OCI-LY7 (cell line): Measurements from ENCODE around the gene LZTS2. TPM values are rescaled to one million over a fixed set of nuclear protein-coding genes. Genes with fewer than 3 reads are reported as not detected.

Experiments used
- BruUV-seq: library from RNA; stranded (reverse); fragments of 400-500 nt; replicated peaks from 2 replicates; lab custom pipeline; 2021; lab: Mats Ljungman, UMichigan
- CTCF ChIA-PET: fragments of 300-600 bp; sonication (Branson Sonifier 250); formaldehyde crosslinking; loops from one replicate; lab custom pipeline; 2022; ENCODE audit warnings: antibody characterized with exemption; ENCODE audit not compliant: unreplicated experiment; lab: Charles Lee
- POLR2A ChIA-PET: fragments of 300-600 bp; sonication (Branson Sonifier 250); formaldehyde crosslinking; loops from one replicate; lab custom pipeline; 2022; ENCODE audit warnings: antibody characterized with exemption; lab: Charles Lee
- DNase-seq: peaks from one replicate; pipeline ENCODE4 v3.0.0-alpha.2; 2015; ENCODE audit warnings: low spot score
- H2AFZ ChIP-seq: fragments of 200-600 bp; sonication (generic), shearing (Covaris generic); 2 replicates; pipeline ENCODE4 v1.6.1; 2014; ENCODE audit warnings: mild to moderate bottlenecking, antibody characterized with exemption, low read length, moderate library complexity
- H3K27ac ChIP-seq: fragments of 200-600 bp; sonication (generic); 2 replicates; pipeline ENCODE4 v1.5.1; 2014; ENCODE audit warnings: mixed run types, low read depth, mild to moderate bottlenecking, moderate library complexity, low read length, inconsistent platforms; ENCODE audit not compliant: poor library complexity, severe bottlenecking
- H3K36me3 ChIP-seq: fragments of 200-600 bp; sonication (generic); 2 replicates; pipeline ENCODE4 v1.6.1; 2014; ENCODE audit warnings: mild to moderate bottlenecking, antibody characterized with exemption, low read length, moderate library complexity, mixed read lengths; ENCODE audit not compliant: insufficient read depth
- H3K4me1 ChIP-seq: fragments of 200-600 bp; sonication (generic); 2 replicates; pipeline ENCODE4 v1.5.1; 2014; ENCODE audit warnings: mild to moderate bottlenecking, low read length; ENCODE audit not compliant: insufficient read depth, poor library complexity, severe bottlenecking
- H3K4me2 ChIP-seq: fragments of 200-600 bp; sonication (generic); 2 replicates; pipeline ENCODE4 v1.6.1; 2014; ENCODE audit warnings: mild to moderate bottlenecking, low read length
- H3K4me3 ChIP-seq: fragments of 200-600 bp; sonication (generic); 2 replicates; pipeline ENCODE4 v1.5.1; 2014; ENCODE audit warnings: mild to moderate bottlenecking, low read depth, low read length; ENCODE audit not compliant: poor library complexity, severe bottlenecking
- H3K79me2 ChIP-seq: fragments of 200-600 bp; sonication (generic); 2 replicates; pipeline ENCODE4 v1.6.1; 2016; ENCODE audit warnings: low read depth, mild to moderate bottlenecking, low read length, moderate library complexity, mixed read lengths; ENCODE audit not compliant: insufficient read depth
- H3K9me2 ChIP-seq: fragments of 200-600 bp; sonication (generic); 2 replicates; pipeline ENCODE4 v1.6.1; 2016; ENCODE audit warnings: mild to moderate bottlenecking, low read length, mixed read lengths; ENCODE audit not compliant: insufficient read depth
- H3K9me3 ChIP-seq: fragments of 200-600 bp; sonication (generic); 2 replicates; pipeline ENCODE4 v1.6.1; 2014; ENCODE audit warnings: mild to moderate bottlenecking, mixed run types, low read length, mixed read lengths
- H4K20me1 ChIP-seq: fragments of 200-600 bp; sonication (generic); 2 replicates; pipeline ENCODE4 v1.6.1; 2014; ENCODE audit warnings: mild to moderate bottlenecking, antibody characterized with exemption, low read length, moderate library complexity, mixed read lengths; ENCODE audit not compliant: insufficient read depth
- EZH2phosphoT487 ChIP-seq: fragments of 200-600 bp; sonication (generic); IDR thresholded peaks from 2 replicates; pipeline ENCODE4 v1.6.1; 2018; ENCODE audit warnings: low read depth, borderline replicate concordance, mild to moderate bottlenecking, mixed run types, antibody characterized with exemption, low read length, moderate library complexity, mixed read lengths
- intact Hi-C: fragments of 100-400 bp; cut with micrococcal nuclease; formaldehyde crosslinking; loops from one replicate; pipeline ENCODE4 v1.10.0; 2022; ENCODE audit not compliant: unreplicated experiment
- total RNA-seq, 2 experiments: library from RNA; depleted of rRNA in 1 of 2; stranded (reverse); fragments of >200 nt in 1 of 2; shearing (Covaris generic) in 1 of 2; gene quantifications; 2 replicates each; pipeline ENCODE4 v1.2.3, GENCODE V29; 2014 to 2022
- TF ChIP-seq, protein P1 (sequence below): fragments of 200-600 bp; sonication (generic); conservative IDR thresholded peaks from 2 replicates; pipeline ENCODE4 v1.5.1; 2014; ENCODE audit warnings: mild to moderate bottlenecking, antibody characterized with exemption, low read length, moderate library complexity, mixed read lengths

The LZTS2 gene
- total RNA-seq, 2 experiments from 2014 or later = 13.6 to 20.3 TPM

DNA sequence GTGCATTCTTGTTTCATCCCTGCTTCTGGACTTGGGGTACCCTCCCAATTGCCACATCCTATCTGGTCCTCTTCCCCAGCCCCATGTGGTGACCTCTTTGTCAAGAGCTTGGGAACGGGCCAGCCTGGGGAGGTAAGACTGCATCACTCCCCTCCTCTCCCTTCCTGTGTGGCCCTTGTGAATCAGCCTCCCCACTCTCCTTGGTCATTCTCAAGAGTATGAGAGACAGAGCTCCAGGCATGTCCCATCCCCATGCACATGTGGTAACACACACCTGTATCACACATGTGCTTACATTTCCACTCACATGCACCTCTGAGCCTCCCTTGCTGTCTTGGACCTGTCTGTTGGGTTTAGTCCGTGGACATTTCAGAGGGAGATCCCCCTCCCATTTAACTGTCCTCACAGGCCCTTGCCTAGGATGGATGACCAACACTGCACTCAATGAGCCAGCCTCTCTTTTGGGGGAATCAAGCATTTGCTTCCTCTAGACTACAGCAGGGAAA is 14.9 kb upstream of the LZTS2 start:
- ChIA-PET CTCF (no interaction called here), POLR2A (interaction anchor here (0.6 to 1.1 kb wide), 3 partner anchors 10 to 877 kb away, joined by 3 to 5 read pairs (median 4); no protein-coding TSS in a partner anchor)
- Histone ChIP-seq H3K36me3 (peaks cover 14% of the 10 kb centered on the region), H3K4me2 (no peak overlapping the region), H3K9me3 (no peaks in the 10 kb centered on the region), H2AFZ (no peak overlapping the region), H3K9me2 (no peaks in the 10 kb centered on the region), H3K4me3 (no peak overlapping the region), H3K79me2 (peaks cover 37% of the 10 kb centered on the region), H3K4me1 (peaks cover 33% of the 10 kb centered on the region), H4K20me1 (0 out of 2 replicates have a peak, but pooled peaks cover 4% of the 10 kb centered on the region), H3K27ac (no peak overlapping the region)
- no TSS peak for BruUV-seq
- no peak for DNase-seq
- intact Hi-C loops = no loop called here
- TF ChIP-seq, protein P1, sequence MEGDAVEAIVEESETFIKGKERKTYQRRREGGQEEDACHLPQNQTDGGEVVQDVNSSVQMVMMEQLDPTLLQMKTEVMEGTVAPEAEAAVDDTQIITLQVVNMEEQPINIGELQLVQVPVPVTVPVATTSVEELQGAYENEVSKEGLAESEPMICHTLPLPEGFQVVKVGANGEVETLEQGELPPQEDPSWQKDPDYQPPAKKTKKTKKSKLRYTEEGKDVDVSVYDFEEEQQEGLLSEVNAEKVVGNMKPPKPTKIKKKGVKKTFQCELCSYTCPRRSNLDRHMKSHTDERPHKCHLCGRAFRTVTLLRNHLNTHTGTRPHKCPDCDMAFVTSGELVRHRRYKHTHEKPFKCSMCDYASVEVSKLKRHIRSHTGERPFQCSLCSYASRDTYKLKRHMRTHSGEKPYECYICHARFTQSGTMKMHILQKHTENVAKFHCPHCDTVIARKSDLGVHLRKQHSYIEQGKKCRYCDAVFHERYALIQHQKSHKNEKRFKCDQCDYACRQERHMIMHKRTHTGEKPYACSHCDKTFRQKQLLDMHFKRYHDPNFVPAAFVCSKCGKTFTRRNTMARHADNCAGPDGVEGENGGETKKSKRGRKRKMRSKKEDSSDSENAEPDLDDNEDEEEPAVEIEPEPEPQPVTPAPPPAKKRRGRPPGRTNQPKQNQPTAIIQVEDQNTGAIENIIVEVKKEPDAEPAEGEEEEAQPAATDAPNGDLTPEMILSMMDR = no peak
- no peak for TF ChIP-seq EZH2phosphoT487

DNA sequence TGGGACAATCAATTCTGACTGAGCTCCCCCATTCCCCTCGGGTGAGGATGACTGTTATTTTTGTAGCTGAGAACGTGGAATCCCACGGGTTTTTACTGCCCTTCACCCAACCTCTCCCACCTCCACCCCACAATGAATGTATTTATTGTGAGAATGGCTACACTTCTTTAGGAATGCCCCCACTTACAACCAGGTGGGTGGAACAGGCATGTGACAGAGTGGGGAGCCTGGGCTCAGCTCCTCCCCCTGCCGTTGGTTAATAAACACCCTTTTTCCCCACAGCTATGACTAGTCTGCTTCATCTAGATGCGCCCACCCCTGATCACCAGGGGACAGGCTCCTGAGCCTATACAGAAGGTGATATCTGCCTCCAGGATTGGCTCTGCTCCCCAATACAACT is 14.3 kb upstream of the LZTS2 start:
- ChIA-PET CTCF (no interaction called here), POLR2A (interaction anchor here (0.6 to 1.1 kb wide), 2 partner anchors 10 to 877 kb away, joined by 4 to 5 read pairs; no protein-coding TSS in a partner anchor)
- Histone ChIP-seq H3K4me2 (peak overlapping the region; percentile 73), H3K4me1 (peaks cover 38% of the 10 kb centered on the region), H3K9me2 (no peaks in the 10 kb centered on the region), H2AFZ (no peak overlapping the region), H3K27ac (no peak overlapping the region), H4K20me1 (0 out of 2 replicates have a peak, but pooled peaks cover 4% of the 10 kb centered on the region), H3K9me3 (no peaks in the 10 kb centered on the region), H3K79me2 (peaks cover 43% of the 10 kb centered on the region), H3K36me3 (peaks cover 20% of the 10 kb centered on the region), H3K4me3 (no peak overlapping the region)
- no peak for DNase-seq
- TF ChIP-seq, protein P1 = peak; percentile 32; the same call in 1 of the 2 replicates
- no peak for TF ChIP-seq EZH2phosphoT487
- no TSS peak for BruUV-seq
- intact Hi-C loops = no loop called here

DNA sequence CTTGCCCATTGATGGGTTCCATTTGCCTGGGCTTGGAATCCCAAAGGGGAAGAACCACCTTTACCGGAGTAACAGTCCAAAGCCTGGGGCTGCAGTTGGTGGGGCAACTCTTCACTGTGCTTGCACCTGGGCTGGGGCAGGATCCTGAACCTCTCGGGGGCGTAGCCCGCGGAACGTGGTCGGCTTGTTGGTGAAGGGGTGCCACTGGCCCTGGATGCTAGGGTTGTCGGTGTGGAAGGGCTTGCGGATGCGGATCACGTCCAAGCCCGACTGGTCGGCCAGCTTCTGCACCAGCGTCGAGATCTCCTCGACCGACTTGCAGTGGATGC is 13.0 kb upstream of the LZTS2 start:
- no peak for DNase-seq
- intact Hi-C loops = no loop called here
- Histone ChIP-seq H3K79me2 (peaks cover 44% of the 10 kb centered on the region), H3K4me1 (peaks cover 38% of the 10 kb centered on the region), H3K4me3 (peak overlapping the region; percentile 93), H4K20me1 (0 out of 2 replicates have a peak, but pooled peaks cover 4% of the 10 kb centered on the region), H3K36me3 (peaks cover 32% of the 10 kb centered on the region), H3K9me2 (no peaks in the 10 kb centered on the region), H3K4me2 (peak overlapping the region; percentile 73), H3K27ac (no peak overlapping the region), H2AFZ (no peak overlapping the region; the same call in 1 of the 2 replicates), H3K9me3 (no peaks in the 10 kb centered on the region)
- POLR2A ChIA-PET = interaction anchor here (1.5 kb wide), 1 partner anchor 19 kb away, joined by 5 read pairs; no protein-coding TSS in a partner anchor
- CTCF ChIA-PET = no interaction called here
- no TSS peak for BruUV-seq
- TF ChIP-seq, protein P1 = no peak
- TF ChIP-seq EZH2phosphoT487 = no peak
